T-helper 1 cell (primary cell): ENCODE results near the gene PAX2.

Experiments
- DNase-seq, 5 donors: peaks; one replicate each; pipeline ENCODE4 v3.0.0-alpha.2; 2012 to 2020

Gene PAX2

DNA sequence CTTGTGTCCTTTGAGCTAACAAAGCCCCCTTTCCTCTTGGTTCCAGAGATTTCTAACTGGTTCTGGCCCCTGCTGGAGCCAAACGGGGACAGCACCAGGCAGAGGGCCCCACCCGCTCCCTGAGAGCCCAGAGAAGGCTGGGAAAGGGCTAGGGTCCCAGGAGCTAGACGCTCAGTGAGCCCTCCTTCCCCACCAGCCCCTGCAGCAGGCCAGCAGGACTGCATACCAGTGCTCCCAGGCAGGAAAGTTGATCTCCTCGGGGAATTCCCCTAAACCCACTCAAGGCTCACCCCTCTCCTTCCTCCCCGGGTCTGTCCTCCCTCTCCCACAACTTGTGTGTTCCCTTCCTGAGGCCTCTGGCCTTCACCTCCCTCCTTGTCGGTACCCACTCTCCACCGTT lies 47.7 kb downstream of the PAX2 start:
- DNase-seq: no peak

DNA sequence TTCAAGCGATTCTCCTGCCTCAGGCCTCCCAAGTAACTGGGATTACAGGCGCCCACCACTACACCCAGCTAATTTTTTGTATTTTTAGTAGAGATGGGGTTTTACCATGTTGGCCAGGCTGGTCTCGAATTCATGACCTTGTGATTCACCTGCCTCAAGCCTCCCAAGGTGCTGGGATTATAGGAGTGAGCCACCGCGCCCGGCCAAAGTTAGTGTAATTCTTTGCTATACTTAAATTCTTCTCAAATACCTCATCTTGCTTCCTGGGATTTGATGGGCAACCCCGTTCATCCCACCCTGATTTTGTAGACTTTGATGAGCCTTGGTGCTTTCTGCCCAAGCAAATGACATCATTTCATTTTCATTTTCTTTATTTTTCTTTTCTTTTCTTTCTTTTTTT lies 54.5 kb downstream of the PAX2 start:
- DNase-seq: no peak

DNA sequence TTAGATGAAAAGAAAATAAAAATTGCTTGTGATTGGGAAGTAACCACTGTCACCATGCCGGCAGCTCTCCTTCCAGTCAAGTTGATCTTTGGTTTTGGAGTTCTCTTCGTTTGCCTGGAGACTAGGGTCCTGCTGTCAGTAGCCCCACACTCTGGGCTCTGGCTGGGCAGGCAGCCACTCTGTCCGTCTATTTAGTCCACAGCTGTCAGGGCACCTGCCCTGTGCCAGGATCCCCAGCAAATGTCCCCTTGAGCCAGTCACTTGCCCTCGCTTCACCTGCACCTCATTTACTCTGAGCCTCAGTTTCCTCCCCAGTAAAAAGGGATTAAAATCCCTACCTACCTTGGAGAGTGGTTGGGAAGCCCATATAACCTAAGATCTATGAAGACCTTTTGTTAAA lies 55.5 kb downstream of the PAX2 start:
- no peak for DNase-seq

DNA sequence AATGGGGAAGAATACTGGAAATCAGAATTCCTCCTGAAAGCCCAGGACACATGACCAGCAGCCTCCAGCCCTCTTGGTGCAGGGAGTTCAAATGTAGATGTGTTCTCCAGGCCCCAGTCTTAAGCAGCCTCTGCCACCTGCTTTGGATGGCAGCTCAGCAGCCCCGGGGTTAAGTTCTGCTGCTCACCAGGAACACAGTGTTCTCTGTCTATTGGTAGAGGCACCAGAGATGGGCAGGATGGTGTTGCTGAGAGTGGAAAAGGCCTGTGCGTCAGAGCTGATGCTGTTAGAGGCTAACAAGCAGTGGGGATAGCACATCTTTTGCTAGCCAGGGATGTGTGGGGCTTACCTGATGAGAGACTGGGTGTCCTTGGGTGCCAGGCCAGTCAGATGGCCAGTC lies 56.8 kb downstream of the PAX2 start:
- no peak for DNase-seq

DNA sequence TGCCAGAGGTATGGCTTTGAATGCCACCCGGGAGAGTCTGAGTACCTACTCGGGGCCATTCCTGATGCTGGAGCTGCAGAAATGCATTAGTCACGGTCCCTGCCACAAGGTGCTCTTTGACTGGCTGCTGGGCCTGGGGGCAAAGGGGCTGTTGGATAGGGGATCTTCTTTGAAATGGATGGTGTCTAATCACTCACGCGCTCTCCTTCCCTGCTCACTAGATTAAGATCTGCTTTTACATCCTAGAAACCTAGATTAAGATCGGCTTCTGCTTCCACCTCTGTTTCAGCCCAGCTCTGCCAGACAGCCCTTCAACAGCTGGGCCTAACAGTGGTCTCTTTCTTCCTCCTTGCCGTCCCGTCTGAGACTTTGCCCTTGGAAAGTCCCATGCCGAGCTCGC lies 57.2 kb downstream of the PAX2 start:
- DNase-seq: no peak

DNA sequence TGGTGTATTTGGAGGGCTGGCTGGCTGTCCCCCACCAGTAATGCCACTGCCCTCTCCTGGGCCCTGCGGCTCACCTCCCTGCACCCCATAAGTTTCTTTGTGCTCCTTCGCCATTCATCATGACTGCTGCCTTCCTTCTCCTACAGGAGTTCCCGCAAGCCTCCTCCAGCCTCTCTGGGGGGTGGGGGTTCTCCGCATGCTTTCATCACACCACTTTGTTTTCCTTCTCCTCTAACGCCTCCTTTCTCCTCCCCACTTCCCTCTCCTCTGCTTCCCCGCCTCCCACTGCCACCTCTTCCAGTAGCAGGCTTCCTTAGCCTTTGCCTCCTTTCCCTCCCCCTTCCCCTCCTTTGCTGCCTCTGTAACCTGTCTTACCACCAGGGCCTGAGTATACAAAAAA lies 58.1 kb downstream of the PAX2 start:
- DNase-seq: no peak

DNA sequence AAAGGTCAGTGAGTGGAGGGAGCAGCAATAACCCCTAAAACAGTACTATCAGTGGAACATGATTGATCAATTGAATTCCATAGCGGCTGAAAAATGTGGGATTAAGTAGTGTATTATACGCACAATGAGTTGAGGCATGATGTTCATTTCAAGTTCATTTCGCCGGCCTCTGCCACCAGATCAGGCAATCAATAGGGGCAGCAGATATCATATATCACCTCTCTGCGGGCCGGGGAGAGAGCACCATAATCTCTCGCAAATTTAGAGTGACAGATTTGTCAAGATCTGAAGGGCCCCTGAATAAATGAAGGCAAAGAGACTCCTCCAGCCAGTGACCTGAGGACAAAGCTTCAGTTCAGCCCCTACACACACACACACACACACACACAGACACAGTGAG lies 58.5 kb downstream of the PAX2 start:
- no peak for DNase-seq

DNA sequence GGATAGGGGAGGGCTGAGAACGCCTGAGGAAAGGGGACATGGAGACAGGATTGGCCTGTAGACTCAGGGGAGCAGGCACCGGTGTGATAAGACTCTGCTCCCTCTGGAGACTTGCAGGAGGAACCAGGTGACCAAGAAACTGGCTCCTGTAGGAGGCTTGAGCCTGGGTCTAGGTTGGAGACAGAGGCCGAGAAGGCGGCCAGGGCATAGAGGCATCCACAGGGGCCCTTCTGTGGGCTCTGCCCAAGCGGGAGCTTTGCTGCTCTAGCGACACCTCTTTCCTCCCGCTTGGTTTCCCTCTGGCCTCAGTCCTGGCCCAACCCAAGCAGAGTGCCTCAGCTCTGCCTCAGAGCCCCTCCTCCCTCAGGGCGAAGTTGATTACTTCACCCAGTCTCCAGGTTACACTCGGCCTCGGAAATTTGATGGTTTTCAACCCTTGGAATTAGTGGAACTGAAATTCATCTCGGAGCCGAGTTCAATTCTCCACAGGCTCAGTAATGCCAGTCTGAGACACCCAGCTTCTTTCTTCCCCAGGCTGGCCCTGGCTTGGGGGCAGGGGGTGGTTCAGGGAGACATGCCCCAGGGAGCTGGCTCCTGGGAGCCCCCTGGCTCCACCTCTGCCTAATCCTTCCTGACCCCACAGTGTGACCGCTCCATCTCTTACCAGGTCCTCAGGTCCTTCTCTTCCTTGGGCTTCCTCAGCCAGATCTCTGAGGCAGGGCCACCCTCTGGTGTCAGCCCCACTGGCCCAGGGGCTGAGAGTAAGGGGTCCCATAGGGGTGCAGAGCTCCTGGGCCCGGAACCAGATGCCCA lies 60.4 kb downstream of the PAX2 start:
- no peak for DNase-seq

DNA sequence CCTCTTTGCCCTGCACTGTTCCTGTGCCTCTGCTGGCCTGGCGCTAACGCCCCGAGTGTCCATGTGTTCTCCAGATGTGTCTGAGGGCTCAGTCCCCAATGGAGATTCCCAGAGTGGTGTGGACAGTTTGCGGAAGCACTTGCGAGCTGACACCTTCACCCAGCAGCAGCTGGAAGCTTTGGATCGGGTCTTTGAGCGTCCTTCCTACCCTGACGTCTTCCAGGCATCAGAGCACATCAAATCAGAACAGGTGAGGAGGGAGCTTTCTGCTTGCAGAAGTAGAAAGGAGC lies 60.9 kb downstream of the PAX2 start:
- DNase-seq: no peak

DNA sequence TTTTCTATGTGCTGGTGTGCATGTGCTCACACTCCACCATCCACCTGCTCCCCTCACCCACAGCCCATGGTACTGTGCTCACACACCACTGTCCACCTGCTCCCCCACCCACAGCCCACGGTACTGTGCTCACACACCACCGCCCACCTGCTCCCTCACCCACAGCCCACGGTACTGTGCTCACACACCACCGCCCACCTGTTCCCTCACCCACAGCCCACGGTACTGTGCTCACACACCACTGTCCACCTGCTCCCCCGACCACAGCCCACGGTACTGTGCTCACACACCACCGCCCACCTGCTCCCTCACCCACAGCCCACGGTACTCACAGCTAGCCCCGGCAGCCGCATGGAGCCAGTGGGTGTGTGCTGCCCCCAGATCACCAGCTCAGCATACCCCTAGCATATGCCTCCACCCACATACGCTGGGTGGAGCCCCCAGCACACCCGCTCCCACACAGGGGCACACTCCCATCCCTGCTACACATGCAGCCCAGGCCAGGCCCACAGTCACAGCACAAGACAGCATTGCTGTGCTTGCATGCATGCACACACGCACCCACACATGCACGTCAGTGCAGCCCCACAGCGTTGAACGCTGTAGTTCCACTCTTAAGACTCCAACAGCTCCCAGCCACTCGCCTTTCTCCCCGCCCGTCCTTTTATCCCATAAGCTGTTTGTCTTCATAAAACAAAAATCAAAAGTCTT lies 62.0 kb downstream of the PAX2 start:
- DNase-seq: no peak

DNA sequence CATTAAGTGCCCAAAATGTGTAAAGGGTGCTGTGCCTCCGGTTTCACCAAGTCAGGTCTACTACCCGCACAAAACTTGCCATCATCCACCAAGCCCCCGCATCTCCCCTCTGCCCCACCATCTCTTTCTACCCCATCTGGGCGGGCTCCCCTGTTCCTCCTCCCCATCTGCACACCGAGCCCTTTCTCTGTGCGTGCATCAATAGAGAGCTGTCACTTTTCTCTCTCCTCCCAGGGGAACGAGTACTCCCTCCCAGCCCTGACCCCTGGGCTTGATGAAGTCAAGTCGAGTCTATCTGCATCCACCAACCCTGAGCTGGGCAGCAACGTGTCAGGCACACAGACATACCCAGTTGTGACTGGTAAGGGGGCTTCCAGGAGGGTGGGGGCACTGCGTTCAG lies 63.5 kb downstream of the PAX2 start:
- DNase-seq: no peak

DNA sequence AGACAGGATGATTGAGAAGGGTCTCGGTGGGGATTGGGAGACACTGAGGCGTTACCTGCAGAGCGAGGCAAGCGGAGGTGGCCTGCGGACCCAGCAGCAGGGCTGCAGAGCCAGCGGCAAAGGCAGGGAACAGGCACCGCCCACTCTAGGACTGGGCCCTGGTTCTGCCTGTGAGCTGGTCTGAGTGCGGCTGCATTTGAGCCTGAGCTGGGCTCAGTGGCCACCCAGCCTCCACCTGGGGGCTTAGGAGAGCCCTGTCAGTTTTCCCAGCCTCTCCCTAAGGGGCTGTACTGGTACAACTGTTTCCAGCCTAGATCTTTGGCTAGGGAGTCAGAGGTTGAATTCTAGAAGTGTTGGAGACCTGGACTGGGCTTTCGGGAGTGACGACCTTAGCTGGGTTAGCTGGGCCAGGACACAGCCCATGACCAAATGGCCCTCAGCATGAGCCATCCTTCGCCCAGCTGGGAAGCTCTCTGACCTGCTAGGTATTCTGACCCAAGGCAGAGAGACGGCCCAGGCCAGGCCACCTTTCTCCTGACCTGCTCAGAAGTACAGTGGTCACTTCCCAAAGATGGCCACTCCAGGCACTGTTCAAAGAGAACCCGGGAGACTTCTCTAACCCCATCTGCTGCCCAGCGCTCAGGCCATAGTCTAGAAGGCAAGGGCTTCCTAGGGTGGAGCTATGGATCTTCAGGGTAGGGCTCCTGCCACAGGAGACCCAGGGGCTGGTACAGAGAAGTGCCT lies 64.9 kb downstream of the PAX2 start:
- DNase-seq: no peak

DNA sequence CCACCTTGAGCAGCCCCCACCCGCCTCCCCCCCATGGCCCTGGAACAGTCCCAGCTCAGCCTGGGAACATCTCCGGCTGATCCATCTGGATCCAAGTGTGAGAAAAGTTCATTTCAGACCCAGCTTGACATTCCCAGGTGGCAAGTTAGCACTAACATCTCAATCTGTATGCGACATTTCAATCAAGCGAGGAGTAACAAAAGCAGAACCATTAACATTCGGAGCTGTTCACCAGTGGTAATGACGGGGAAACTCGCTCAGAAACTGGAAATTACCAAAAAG lies 65.4 kb downstream of the PAX2 start:
- no peak for DNase-seq

DNA sequence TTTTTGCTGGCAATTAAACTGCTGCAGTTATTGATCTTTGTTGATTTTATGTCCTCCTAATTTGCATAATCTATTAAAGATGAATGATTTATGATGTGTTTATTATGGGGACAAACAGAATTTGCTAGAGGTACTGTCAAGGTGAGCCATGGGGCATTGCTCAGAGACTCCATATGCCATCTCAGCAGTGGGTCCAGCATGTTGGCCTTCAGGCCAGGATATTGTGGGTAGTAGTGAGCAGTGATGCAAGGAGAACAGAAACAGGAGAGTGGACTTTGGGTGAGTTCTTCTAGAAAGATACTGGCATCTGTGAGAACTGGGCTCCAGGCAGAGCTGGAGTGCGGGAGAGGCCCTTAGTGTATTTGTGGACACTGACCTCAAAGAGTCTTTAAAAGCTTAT lies 65.9 kb downstream of the PAX2 start:
- DNase-seq: no peak

DNA sequence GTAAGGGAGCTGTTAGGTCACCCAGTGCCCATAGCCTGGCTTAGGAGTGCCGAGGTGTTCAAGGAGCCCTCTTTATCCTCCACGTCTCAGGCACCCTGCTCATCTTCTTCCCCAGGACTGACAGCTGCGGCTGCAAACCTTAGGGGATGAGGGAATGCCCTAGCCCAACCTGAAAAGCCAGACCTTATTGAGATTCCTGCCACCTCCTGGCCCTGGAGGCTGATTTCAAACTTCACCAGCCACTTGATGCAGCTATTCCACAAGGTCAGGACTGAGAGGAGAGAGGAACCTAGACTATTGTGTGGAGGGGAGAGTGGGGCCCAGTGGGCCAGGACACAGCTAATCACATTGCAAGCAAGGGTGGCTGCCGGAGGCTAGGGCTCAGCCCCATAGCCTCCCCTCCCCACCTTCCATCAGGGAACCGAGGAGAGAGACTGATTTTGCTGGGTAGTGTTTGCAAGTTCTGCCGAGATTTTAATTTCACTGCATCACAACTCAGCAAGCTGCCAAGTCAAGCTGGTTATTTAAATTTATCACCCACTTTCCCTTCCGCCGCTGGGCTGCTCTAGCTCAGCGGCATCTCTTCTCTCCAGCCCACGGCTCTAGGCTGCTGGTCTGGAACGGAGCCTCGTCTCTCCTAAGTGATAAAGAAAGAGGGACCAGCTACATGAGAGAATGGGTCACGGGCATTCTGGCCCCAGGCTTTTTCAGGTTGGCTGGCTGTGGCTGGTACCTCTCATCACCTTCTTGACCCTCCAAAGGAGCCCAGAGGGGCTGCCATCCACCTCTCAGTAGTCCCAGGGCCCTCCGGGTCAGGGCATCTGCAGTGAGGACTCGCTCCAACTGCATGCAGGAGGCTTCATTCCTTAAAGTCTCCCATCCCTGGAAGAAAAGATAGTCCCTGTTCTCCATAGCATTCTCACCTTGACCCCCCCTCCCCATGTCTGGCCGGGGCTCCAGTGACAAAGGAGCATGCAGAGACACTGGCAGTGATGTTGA lies 66.7 kb downstream of the PAX2 start:
- DNase-seq: no peak

DNA sequence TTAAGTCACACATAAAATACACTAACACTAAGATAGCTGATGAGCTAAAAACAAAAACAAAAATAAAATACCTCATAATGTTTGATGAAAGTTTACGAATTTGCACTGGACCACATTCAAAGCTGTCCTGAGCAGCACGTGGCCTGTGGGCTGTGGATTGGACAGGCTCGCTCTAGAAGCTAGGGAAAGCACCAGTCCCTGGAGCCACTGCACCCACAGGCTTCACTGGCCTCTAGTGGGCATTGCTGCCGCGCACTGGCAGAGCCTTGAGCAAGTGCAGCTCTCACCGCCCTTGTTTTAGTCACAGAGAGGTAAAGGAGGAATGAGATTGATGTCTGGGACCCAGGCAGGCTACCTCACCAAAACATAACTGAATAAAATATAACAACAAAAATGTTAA lies 67.6 kb downstream of the PAX2 start:
- DNase-seq: no peak

DNA sequence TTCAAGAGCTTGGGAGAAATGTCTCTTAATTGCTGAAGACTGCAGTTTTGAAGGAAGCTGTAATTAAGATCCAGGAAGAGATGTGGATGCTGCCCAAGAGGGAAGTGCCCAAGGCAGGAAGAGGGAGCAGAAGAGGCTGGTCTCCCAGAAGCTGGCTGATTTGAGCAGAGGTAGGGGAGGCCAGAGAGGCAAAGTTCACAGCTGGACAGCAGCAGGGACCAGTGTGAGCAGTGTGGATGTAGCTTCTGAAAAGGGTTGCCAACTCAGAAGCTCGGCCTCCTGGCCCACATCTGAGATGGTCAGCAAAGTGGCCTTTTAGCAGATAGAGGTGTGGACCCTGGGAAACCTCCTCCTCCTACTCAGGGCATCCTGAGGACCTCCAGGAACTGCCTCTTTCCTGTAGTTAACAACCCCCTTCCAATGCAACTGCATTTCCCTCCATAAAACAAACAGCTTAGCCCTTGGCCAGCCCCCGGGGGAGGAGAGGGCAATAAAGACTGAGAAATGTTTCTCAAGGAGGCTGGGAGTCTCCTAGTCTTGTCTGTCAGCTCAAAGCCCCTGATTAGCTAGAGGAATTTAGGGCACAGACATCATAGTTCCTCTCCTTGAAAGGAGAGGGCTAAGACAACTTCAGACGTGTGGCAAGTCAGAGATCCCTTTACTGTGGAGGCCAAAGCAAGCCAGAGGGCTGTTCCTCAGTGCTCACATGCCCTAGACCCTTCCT lies 69.5 kb downstream of the PAX2 start:
- DNase-seq: no peak

DNA sequence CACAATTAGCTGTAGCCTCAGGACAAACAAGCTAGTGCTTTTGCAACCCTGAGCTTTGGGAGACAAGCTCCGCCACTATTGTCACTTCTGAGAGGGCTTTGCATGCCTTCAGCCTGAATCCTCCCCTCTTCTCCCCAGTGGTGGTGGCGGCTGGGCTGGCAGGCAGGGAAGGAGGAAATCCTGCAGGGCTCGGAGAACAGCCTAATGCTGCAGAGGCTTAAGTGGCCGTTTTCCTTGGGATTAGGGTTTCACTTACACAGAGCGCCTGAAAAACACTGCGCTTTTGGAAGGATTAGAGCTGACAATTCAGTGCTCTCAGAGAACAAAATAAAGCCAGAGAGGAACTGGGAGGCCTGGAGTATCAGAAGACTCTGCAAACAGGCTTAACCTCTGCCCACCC lies 71.3 kb downstream of the PAX2 start:
- no peak for DNase-seq

DNA sequence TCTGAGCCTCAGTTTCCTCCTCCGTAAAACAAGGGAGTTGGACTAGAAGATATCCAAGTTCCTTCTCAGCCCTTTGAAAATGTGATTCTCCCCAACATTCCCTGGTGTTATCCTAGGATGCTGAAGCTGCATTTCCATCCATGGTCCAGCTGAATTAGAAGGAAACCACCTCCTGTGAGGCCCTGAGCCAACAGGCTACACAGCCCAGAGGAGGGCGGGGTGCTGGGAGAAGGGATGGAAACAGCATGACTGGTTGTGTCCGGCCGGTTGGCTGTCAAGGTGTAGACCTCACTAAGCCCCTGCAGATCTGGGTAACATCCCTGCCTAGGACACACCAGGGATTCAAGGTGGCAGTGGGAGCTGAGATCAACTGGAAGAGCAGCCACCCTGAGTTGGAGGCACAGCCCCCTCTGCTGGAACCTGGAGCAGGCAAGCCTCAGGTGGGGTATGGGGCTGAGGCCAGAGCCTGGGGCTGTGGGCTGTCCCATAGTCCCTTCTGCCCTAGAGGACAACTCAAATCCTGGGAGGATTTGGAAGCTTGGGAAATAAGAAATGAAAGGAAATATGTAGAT lies 72.0 kb downstream of the PAX2 start:
- no peak for DNase-seq

DNA sequence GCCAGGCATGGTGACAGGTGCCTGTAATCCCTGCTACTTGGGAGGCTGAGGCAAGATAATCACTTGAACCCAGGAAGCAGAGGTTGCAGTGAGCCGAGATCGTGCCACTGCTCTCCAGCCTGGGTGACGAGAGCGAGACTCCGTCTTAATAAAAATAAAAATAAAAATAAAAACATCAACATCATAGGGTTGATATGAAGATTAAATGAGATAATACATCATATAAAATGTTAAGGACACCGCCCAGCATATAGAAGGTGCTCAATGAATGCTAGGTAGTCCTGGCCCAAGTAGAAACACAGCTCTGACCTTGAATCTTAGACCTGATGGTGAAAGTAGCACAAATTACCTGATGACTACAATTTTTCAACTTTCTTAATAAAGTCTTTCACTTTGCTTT lies 74.0 kb downstream of the PAX2 start:
- DNase-seq: no peak

DNA sequence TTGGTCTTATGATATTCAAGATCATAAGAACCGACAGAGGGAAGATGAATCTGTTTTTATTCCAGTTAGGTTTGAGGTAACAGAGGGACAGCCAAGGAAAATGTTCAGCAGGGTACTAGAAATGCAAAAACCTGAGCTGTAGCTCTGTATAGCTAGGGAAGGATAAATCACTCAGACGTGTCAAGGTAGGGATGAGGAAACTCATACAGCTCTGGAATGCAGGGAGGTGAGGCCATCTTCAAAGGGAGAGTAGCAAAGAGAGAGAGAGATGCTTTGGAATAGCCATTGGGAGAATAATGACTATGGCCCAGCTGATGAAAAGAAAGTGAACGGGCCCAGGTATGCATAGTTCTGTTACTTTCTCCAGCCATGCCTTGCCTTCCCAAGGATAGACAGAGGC lies 77.8 kb downstream of the PAX2 start:
- DNase-seq: no peak

DNA sequence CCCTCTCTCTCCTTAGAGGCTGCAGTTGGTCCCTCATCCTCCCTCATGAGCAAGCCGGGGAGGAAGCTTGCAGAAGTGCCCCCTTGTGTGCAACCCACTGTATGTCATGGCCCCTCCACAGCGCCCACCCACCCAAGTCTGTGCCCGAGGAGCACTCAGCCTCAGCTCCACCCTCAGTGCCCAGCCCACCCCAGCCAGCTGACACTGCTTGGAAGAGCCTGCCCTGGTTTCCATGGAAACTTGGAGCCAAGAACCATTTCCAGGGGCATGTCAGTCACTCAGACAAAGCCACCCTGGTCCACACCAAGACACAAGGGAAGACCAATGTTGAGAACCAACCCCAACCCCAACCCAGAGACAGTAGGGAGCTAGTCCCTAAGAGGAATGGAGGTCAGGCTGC lies 79.5 kb downstream of the PAX2 start:
- no peak for DNase-seq
